PFSK-1 (cell line): ENCODE results near the gene OR2B6.

Source experiments
- POLR2AphosphoS5 ChIP-seq: IDR thresholded peaks from 2 replicates; pipeline ENCODE4 v1.6.1; 2012; ENCODE audit warnings: low read depth, mild to moderate bottlenecking, control low read depth, low read length, moderate library complexity
- SIN3A ChIP-seq: IDR thresholded peaks from 2 replicates; pipeline ENCODE4 v1.6.1; 2012; ENCODE audit warnings: mild to moderate bottlenecking, low read length, moderate library complexity, borderline replicate concordance; ENCODE audit not compliant: insufficient read depth
- TF ChIP-seq, protein P1 (sequence below), 2 experiments: IDR thresholded peaks; 2 replicates each; pipeline versions ENCODE4 v1.6.1 to v1.8.0; 2011 to 2012; ENCODE audit warnings: low read depth in 2 of 2, low read length in 2 of 2, control low read depth in 1 of 2, inconsistent platforms in 1 of 2, mild to moderate bottlenecking in 1 of 2, moderate library complexity in 1 of 2; ENCODE audit not compliant: insufficient read depth in 1 of 2

DNA sequence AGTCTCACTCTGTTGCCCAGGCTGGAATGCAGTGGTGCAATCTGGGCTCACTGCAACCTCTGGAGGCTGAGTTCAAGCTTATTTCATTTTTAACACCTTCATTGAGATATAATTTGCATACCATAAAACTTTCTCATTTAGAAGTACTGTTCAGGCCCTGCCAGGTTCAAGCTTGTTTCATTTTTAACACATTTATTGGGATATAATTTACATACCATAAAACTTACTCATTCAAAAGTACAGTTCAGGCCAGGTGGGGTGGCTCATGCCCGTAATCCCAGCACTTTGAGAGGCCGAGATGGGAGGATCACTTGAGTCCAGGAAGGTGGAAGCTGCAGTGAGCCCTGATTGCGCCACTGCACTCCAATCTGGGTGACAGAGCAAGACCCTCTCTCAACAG lies 5.5 kb downstream of the OR2B6 start:
- TF ChIP-seq POLR2AphosphoS5 (no peak), SIN3A (no peak)
- TF ChIP-seq, protein P1, sequence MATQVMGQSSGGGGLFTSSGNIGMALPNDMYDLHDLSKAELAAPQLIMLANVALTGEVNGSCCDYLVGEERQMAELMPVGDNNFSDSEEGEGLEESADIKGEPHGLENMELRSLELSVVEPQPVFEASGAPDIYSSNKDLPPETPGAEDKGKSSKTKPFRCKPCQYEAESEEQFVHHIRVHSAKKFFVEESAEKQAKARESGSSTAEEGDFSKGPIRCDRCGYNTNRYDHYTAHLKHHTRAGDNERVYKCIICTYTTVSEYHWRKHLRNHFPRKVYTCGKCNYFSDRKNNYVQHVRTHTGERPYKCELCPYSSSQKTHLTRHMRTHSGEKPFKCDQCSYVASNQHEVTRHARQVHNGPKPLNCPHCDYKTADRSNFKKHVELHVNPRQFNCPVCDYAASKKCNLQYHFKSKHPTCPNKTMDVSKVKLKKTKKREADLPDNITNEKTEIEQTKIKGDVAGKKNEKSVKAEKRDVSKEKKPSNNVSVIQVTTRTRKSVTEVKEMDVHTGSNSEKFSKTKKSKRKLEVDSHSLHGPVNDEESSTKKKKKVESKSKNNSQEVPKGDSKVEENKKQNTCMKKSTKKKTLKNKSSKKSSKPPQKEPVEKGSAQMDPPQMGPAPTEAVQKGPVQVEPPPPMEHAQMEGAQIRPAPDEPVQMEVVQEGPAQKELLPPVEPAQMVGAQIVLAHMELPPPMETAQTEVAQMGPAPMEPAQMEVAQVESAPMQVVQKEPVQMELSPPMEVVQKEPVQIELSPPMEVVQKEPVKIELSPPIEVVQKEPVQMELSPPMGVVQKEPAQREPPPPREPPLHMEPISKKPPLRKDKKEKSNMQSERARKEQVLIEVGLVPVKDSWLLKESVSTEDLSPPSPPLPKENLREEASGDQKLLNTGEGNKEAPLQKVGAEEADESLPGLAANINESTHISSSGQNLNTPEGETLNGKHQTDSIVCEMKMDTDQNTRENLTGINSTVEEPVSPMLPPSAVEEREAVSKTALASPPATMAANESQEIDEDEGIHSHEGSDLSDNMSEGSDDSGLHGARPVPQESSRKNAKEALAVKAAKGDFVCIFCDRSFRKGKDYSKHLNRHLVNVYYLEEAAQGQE (IDR thresholded peaks at IDR 0.05; ENCODE audit: insufficient read depth in 1 of 2, low read depth in 2 of 2, low read length in 2 of 2) = no peak
